HepG2 (cell line): ENCODE results near the gene BICRA.

Source experiments
- CEBPB ChIP-seq: IDR thresholded peaks from 2 replicates; pipeline ENCODE4 v1.6.1; 2011; ENCODE audit warnings: low read depth, low read length, improper control_type of control experiment, borderline replicate concordance
- FOXP1 ChIP-seq, 2 experiments: fragments of 450-650 bp in 1 of 2; IDR thresholded peaks; 2 replicates each; pipeline ENCODE4 v1.6.1; 2017 to 2018; ENCODE audit warnings: antibody characterized with exemption in 1 of 2
- XRCC5 ChIP-seq: fragments of 200-400 bp; formaldehyde crosslinking; optimal IDR thresholded peaks from 2 replicates; pipeline ENCODE3; 2017; ENCODE audit warnings: mild to moderate bottlenecking, low read length

GRCh38 chr19:47741544-47742140, 132.7 kb downstream of the BICRA start:
- TF ChIP-seq CEBPB (no peak), FOXP1 (IDR thresholded peaks at IDR 0.05) (no peak), FOXP1 (CRISPR knock-in tag; IDR thresholded peaks at IDR 0.05) (no peak), XRCC5 (no peak)
